ENCODE results near the gene DPYSL4.

The DPYSL4 gene

DNA sequence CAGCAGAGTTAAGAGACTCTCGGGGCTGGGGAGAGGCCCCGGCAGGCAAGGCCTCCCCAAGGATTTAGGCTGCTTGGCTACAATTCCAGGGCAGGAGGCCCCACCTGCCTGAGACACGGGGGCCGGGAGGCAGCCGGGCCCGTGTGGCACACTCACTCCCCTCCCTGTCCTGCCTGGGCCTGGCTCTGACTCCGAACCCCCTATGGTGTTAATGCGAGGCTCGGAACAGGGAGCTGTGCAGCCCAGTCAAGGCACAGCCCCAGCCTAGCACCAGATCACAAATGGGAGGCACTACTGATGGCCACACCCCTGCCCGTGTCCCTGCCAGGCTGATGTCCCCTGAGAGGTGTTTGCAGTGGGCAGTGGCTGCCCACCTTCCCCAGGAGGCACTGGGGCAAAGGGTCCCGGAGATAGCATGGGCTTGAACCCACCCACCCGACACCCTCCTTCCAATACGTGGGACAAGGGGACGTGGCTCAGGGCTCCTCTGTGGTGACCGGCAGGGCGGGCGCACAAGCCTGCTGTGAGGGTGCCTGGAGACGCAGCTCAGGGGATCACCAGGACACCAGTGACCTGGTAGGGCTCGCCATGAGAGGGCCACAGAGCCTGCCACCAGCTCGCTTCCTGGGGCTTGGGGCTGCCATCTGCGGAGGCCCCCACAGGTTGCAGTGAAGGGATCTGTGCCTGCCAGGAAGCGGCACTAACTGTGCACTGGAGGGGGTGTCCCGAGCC, 37.0 kb downstream of the DPYSL4 start:
- in situ Hi-C loops (cut with MboI; ENCODE audit: low sequenced_read_pairs), result loop anchor here (5.0 to 25.0 kb wide), 4 partner anchors 124 to 439 kb away; no protein-coding TSS in a partner anchor

DNA sequence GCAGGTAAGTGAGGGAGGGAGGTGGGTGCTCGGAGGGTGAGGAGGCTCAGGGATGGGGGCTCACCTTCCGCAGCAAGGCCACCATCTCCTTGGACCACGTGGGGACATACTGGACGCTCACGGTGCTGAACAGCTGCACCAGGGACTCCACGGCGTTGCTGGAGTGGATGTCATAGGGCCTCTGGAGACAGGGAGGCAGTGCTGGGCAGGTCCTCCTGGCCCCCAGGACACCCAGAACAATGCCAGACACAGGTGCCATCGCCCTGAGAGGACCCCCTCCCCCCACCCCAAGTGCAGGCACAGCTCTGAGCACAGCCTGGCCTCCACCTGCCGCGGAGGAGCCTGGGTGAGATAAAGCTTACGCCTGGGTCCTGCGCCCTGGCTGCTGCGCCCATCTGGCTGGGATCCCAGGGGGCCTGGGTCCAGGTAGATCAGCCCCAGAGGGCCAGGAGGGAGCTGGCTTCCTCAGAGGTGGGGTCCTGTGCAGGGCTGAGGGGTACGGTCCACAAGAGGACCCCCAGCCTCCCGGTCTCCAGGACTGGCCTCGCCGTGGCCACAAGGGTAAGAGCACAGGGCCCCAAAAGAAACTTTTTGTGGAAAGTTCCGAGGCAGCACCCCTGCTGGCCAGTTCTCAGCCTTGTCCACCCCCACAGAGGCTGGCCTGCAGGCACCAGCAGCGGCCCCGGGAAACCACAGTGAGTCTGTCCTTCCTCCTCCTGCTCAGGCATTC, 37.8 kb downstream of the DPYSL4 start:
- in situ Hi-C loops (cut with MboI; ENCODE audit: low sequenced_read_pairs), result loop anchor here (5.0 to 25.0 kb wide), 4 partner anchors 123 to 438 kb away; no protein-coding TSS in a partner anchor

DNA sequence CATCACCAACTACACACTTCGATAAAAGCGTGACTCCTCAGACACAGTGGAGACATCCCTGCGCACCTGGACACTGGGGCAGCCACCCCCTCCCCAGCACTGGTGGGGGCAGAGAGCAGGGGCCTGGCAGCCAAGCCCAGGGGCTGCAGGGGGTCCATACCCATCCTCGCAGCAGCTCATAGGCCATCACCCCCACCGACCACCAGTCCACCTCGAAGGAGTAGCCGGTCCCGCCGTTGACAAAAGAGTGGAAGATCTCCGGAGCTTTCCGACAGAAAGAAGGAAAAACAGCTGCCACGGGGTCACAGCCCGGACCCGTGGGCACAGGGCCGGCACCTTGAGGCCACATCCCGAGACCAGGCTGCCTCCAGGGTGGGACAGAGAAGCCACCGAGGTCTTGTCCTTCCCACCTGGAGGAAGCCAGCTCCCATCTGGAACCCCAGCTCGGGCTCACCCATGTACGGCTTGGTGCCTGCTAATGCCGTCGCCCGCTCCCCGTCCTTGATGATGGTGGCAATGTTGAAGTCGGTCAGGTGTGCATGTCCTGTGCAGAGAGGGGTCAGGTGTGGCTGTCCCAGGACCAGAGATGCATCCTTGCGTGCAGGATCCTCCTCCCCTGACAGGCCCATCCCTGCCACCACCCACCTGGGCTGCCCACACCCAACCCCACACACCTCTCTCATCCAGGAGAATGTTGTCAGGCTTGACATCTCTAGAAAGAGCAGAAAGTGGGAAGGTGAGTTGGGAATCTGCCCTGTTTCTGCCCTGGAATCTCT, 38.5 kb downstream of the DPYSL4 start:
- in situ Hi-C loops (cut with MboI; ENCODE audit: low sequenced_read_pairs), result loop anchor here (10.0 kb wide), 1 partner anchor 150 kb away; no protein-coding TSS in a partner anchor

DNA sequence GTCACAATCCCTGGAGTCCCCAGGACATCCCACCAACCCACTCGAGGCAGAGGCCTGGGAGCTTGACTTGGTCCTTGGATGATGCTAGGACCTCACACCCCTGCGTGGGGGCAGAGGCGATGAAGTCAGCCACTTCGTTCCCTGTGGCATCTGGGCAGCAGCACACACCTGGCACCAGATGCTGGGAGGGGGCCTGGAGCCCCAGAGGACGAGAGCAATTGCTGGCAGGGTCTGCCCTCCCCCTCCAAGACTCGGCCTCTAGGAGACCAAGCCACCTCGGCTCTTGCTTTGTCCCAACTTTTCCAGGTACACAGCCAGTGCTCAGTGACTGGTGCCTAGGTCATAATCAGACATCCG, 39.1 kb downstream of the DPYSL4 start:
- in situ Hi-C loops (cut with MboI; ENCODE audit: low sequenced_read_pairs), result loop anchor here (10.0 kb wide), 1 partner anchor 149 kb away; no protein-coding TSS in a partner anchor

DNA sequence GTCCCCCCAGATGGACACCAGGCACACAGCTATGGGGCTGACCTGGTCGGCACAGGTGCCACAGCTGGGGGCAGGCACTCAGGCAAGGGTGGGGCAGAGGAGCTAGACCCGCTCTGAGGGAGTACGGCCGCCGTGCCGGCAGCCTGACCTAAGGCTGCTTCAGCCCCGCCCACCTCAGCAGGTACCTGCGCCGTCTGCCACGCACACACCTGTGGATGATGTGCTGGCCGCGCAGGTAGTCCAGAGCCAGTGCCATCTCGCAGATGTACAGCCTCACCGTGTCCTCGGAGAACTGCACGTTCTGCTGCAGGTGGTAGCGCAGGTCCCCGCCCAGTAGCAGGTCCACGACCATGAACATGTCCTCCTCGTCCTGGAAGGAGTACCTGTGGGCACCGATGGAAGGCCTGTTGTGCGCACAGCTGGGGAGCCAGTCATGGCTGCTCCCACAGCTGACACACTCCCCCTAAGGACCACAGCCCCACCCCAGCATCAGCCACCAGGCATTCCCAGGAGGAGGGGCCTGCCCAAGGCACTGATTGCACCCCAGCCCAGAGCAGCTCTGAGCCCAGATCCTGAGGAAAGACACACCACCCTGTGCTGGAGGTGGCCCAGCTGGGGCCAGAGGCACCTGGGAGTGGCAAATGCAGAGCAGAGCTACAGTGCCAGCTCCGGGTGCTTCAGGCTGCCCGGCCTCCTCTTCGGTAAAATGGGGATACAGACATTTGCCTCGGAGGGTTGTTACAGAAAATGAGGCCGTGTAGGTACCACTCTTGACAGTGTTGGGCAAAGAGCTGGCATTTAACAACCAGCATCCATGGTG, 40.0 kb downstream of the DPYSL4 start:
- in situ Hi-C loops (cut with MboI; ENCODE audit: low sequenced_read_pairs), result loop anchor here (10.0 kb wide), 1 partner anchor 148 kb away; no protein-coding TSS in a partner anchor

DNA sequence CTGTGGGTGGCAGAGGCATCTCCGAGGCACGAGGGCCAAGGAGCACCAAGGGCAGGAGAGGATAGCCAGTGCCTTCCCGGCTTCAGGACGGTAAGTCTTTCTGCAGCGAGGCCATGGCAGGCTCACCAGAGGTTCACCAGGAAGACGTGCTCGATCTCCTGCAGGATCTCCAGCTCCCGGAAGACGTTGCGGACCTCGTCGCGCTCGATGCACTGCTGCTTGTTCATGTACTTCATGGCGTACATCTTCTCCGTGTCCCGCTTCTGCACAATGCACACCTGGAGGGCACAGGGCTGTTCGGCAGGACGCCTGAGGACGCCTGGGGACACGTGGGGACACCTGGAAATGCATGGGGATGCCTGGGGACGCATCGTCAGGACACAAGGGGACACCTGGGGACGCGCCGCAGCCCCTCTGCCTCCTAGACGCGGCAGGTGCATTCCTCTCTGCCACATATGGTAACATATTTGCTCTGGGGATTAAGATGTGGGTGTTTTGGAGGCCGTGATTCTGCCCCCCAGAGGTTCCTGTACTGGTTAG, 41.2 kb downstream of the DPYSL4 start:
- in situ Hi-C loops (cut with MboI; ENCODE audit: low sequenced_read_pairs), result loop anchor here (10.0 kb wide), 1 partner anchor 147 kb away; no protein-coding TSS in a partner anchor

DNA sequence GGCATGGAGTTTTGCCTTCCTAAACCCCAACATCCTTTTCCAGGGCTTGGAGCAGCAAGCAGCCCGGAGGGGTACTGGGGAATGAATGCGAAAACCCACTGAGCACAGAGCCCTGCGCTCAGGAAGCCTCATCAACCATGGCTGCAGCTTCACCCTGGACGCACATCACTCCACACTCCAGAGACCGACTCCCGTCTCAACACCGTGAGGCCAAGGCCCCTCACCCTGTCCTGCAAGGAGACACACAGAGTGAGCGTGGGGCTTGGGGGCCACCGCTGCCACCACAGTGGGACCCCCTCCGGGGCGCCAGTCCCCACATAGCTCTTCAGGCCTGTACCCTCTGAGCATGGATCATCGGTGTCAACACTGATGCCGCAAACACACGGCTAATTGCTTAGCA, 41.9 kb downstream of the DPYSL4 start:
- in situ Hi-C loops (cut with MboI; ENCODE audit: low sequenced_read_pairs), result loop anchor here (10.0 kb wide), 1 partner anchor 146 kb away; no protein-coding TSS in a partner anchor

DNA sequence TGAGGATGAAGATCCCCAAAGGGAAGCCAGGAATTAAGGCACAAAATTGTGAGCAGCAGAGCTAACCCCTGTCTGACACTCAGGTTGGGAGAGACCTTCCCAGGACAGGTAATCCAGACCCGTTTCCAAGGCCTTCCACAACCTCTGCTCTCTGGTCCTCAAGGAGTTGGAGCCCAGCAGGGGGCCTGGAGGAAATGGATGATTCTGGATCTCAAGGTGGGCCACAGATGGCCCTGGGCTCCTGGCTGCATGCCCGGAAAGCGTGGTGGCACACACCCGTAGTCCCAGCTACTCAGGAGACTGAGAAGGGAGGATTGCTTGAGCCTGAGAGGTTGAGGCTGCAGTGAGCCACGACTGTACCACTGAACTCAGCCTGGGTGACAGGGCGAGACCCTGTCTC, 42.3 kb downstream of the DPYSL4 start:
- in situ Hi-C loops (cut with MboI; ENCODE audit: low sequenced_read_pairs), result loop anchor here (10.0 kb wide), 1 partner anchor 146 kb away; no protein-coding TSS in a partner anchor

DNA sequence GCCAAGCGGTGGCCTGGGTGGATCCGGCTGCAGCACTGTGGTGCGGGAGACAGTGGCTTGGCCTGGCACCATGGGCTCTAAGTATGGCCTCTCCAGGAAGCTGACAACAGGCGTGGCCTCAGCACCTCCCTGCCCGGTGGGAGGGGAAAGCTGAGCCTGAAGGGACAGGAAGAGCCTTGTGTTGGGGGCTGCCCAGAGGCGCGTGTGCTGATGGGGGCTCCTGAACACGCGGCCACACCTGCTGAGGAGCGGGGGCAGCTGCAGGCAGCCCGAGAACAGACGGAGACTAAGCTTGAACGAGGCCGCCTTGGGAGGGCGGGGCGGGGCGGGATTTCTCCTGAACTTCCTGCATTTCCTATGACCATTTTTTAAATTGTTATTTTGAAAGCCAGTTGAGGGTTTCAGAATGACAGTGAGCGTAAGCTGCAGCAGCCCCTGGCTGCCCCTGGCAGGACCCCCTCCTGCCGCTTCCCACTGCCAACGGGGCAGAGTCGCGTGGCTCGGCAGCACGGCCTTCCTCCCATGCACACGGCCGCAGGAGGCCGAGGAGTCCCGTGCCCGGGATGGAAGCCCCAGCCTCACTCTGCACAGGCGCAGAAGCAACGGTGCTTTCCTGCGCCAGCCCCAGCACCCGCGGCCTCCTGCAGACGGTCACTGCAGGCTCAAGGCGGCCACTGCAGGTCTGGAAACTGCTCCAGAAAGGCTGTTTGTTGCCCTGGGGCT, 43.2 kb downstream of the DPYSL4 start:
- in situ Hi-C loops (cut with MboI; ENCODE audit: low sequenced_read_pairs), result loop anchor here (10.0 kb wide), 1 partner anchor 145 kb away; no protein-coding TSS in a partner anchor

DNA sequence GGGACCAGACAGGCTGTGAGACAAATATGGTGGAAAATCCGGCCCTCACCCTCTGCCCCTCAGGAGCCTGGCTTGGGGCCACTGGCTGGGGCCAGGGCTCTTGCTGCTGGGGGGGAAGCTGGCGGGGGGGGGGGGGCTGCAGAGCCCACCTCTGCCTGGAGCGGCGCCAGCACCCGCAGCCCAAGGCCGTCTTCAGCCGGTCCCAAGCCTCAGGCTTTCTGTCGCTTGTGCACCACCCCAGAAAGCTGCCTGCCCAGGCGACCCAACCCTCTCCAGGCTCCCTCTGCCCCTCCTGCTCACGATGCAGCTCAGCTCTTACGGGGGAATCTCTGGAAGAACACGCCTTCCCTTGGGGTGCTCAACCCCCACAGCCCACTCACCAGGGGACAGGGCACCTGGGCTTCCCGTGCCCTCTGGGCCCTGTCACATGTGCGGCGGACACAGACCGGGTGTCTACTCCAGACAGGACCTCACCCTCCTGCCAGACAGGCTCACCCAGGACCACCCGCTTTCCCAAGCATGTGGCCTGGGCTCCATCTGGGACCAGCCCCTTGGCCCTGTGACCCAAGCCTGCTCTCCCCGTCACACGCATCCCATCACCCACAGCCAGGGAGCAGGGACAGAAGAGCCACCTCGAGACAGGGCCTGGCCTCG, 43.9 kb downstream of the DPYSL4 start:
- in situ Hi-C loops (cut with MboI; ENCODE audit: low sequenced_read_pairs), result no loop called here

DNA sequence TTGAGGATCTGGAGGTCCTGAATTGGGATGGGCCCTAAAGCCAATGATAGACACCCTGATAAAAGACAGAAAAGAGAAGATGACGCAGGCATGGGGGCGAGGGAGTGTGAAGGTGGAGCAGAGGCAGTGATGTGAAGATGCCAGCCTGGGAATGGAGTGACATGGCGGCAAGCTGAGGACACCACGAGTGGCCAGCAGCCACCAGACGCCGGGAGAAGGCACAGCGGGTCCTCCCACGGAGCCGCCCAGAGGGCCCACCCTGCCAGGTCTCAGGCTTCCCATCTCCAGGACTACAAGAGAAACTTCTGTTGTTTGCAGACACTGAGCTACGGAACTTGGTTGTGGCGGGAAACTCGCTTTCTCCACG, 44.9 kb downstream of the DPYSL4 start:
- in situ Hi-C loops (cut with MboI; ENCODE audit: low sequenced_read_pairs), result no loop called here

DNA sequence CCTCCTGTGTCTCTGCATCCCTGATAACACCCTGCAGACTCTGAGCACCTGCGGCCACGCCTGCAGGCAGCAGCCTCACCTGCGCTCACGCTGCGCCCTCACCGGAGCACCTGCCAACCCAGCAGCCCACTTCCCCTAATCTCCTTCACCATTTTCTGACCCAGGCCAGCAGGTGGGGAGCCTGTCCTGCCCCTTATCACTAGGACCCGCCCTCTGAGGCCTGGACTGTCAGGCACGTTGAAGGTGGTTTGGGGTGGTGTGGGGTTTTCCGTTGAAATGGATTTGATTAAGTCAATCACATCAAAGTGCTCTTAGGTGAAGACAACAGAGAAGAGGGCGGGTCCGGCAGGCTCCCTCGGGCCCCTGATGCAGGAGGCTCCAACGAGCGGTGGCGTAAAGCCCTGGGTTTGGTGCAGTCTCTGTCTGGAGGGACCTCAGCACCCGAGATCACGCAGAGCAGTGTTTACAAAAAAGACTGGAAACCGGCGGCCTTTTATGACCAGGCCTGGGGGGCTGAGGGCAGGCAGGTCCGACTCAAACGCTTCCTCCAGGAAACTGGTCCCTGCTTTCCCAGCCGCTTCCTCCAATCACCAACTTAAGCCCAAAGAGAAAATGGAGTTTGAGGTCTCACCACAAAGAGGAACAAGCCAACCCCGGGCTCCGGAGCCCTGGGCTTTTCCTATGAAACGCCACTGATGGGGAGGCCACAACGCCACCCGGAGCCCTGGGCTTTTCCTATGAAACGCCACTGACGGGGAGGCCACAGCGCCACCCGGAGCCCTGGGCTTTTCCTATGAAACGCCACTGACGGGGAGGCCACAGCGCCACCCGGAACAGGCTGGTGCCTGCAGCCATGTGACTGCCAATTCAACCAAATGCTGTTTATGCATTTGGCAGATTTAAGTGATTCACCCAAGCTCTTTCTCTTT, 45.5 kb downstream of the DPYSL4 start:
- in situ Hi-C loops (cut with MboI; ENCODE audit: low sequenced_read_pairs), result no loop called here

DNA sequence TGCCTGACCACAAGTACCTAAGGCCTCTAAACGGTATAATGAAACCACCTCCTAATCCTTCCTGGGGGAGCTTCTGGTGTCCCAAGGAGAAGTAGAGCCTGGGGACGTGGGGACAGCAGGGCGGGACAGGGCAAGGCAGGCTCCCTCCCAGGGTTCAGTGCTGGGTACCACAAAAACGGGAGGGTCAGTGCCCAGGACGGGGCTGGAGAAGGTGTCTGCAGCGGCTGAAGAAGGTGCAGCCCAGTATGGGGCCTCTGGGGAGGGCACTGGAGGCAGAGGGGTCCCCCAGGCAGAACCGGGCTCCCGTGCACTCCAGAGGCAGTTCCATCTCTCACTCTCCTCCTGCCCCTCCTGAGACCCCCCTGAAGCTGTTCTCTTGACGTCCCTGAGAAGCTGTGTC, 46.2 kb downstream of the DPYSL4 start:
- in situ Hi-C loops (cut with MboI; ENCODE audit: low sequenced_read_pairs), result no loop called here

DNA sequence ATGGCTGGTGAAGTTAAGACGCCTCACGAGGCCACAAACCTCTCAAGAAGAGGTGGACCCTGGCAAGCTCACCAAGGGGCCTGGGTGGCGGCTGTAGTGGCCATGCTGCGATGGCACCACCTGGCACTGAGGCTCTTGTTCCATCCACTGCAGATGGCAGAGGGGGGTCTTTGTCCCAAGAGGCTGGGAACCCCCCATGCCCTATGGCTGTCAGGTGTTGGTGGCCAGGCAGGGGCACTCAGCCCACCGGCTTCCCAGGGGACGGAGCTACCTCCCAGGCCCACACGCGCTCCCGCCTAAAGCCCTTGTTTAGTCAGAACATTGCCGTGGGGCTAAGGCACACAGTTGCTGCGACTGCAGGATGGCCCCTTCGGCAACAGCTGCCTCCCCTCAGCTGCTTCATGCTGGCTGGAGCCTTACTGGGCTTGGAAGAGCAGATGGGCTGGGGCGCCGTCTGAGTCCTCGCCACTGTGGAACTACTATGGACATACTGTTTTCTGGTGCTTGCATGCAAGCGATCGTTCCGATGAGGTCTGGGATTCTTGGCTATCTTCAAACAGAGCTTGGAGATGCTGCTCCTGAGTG, 46.8 kb downstream of the DPYSL4 start:
- in situ Hi-C loops (cut with MboI; ENCODE audit: low sequenced_read_pairs), result no loop called here

DNA sequence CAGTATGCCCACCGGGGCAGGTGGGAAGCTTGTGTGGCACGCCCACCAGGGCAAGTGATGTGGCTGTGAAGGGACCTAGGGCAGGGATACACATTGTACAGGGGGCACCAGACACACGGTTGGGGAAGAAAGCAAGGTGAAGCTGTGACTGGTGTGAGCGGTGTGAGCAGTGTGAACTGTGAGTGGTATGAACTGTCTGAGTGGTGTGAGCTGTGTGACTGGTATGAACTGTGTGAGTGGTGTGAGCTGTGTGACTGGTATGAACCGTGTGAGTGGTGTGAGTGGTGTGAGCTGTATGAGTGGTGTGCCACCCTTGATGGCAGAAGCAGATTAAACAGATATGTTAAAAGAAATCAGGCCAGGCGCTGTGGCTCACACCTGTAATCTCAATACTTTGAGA, 48.1 kb downstream of the DPYSL4 start:
- in situ Hi-C loops (cut with MboI; ENCODE audit: low sequenced_read_pairs), result no loop called here

DNA sequence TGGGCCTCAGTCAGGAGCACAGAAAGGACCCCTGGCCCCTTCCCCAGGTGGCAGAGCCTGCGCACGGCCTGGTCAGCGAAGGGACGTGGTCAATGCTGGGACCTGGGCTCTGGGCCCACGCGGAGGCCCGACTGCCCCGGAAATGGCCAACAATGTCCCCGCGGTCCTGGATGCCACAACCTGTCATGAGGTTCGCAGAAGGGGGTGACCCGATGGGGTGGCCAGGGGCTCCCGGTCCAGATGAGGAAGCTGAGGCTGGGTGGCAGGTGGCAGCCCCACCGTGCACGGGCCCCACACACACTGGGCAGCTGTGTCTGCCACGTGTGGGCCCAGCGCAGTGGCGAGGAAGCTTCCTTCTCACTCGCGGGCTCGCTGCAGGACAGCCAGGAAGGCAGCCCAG, 49.4 kb downstream of the DPYSL4 start:
- in situ Hi-C loops (cut with MboI; ENCODE audit: low sequenced_read_pairs), result no loop called here

DNA sequence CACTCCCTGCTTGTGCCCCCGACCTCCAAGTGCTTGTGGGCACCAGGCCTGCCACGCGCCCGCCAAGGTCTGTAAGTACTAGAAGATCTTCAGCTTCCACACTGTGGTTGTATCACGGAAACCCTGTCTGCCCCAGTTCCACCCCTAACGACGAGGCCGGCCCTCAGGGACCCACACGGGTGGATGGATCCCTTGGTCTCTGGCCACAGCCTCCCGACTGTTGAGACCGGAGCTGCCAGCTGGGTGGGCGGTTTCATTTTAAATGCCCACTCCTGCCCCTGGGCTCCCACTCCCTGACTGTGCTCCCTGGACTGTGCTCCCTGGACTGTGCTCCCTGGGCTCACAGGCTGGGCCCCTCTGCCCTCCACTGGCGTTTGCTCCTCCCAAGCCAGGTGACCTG, 50.1 kb downstream of the DPYSL4 start:
- in situ Hi-C loops (cut with MboI; ENCODE audit: low sequenced_read_pairs), result no loop called here

Measured in HL-60/S4 (cell line).